GM21825 (cell line): ENCODE results near the gene VASH1.
A peak's percentile ranks its signal among the peaks of the same experiment; 100 is the strongest.

Source experiments
- ATAC-seq: cut with Tn5 transposase; IDR thresholded peaks from one replicate; pipeline ENCODE4 v1.9.1; 2021; ENCODE audit warnings: mild to moderate bottlenecking, moderate library complexity; ENCODE audit not compliant: unreplicated experiment

VASH1 gene

DNA sequence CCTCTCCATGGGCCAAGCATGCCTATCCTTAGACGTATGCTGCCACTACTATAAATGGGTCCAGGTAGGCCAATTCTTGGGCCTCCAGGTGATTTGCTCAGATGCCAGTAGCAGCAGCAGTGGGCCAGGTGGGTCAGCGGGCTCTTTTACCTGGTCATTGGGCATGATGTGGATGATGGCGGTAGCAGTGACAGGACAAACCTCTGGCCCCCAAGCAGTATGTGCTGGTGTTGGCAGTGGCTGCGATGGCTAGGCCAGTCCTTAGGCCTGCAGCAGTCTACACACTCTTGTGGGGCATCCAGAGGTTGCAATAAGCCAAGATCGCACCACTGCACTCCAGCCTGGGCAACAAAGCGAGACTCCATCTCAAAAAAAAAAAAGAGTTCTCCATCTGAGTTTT lies 19.1 kb upstream of the VASH1 start:
- no peak for ATAC-seq

DNA sequence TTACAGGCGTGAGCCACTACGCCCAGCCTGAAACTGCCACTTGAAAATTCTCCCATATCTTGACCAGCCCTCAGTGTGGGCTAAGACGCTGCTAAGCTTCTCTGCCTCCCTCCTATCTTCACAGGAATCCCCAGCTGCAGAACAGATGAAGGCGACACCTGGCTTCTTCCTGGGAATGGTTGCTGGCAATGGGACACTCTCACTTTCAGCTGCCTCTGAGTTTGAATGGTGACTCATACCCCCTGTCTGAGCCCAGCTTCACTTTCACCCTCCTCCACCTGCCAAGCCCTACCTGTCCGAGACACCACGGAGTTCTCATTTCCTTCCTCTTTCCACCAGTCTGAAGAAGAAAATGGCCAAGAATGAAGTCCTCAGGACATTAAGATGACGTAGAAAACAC lies 18.3 kb upstream of the VASH1 start:
- no peak for ATAC-seq

DNA sequence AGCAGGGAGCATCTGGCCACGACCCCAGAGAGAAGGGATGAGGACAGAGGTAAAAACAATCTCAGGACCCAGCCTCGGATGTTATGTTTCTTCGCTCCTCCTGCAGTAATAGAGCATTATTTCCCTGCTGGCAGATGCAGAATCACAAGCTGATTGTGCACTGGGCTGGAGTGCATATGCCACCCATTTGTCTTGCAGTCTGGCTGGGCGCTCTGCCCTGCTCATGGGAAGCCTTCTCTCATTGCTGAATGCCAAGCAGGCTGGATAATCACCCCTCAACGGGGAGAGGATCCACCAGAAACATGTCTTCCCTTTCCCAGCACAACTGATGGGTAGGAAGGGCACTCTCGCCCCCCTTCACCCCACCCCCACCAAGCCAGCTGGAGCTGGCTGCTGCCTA lies 8.5 kb upstream of the VASH1 start:
- ATAC-seq = no peak

DNA sequence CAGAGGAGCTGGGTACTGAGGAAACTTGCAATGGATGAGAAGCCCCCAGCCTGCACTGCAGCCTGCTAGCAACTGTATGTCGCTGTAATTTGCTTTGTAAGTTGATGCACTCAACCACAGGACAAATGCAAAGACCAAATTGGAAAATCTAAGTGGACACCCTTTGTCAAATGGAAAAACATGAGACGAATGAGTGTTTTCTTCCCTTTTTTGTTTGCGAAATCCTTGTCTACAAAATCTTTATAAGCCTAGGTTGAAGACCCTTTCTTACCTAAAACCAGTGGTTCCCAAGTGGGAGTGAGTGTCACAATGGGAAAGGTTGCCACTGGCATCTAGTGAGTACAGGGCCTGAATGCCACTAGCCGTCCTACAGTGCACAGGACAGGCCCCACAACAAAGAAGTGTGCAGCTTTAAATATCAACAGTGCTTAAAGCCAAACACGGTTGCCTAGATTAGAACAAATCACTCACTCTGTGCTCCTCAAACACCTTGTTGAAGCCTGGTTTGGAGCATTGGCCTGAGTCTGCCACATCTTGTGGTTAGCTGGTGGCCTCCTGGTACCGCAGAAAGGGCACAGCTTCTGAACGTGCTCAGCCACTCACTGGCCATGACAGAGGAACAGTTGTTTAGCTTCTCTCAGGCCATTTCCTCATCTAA lies 7.6 kb upstream of the VASH1 start:
- ATAC-seq = no peak

DNA sequence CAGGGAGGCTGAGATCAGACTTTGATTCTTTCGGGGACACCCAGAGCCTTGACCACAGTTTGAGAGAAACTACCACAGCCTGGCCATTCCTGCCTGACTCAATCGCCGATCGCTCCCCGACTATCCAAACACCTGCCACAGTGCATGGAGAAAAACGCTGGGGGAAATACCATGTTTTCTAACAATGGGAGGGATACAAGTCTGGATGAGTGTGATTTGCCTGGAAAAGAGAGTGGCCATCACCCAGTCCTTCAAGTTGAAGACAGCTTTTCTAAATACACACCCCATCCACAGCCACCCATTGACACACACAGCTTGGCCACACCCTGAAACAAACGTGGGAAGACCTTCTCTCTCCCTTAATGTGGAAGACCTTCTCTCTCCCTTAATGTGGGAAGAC lies 6.7 kb upstream of the VASH1 start:
- ATAC-seq = no peak

DNA sequence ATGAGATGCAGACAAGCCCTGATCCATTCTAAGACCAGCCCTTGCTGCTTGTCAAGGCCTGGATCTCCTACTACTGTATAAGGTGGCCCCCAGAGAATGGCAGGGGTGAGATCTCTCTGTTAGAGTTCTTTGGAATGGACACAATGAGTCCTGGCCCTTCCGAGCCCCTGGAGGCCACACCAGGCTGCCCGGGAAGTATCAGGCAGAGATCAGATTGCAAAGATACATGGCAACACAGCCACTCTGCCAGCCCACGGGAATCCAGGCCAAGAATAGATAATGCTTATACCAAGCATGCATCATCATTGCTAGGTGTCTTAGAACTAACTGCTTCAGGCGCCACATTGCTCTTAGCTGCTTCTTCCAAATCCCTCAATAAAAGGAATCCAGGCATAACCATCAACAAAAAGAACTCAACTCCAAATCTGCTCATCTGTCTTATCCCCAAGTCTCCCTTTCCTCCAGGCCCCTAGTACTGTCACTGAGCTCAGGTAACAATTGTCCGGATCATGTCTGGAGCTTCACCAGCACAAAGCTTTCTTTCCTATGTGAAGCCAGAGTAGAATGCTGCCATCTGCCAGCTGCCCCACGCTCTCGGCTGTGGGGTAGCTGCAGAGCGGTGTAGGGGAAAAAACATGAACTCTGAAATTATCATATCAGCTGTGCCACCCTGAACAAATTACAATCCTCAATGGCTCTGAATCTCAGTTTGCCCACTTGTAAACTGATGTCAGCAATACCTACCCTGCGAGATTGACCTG lies 5.5 kb upstream of the VASH1 start:
- no peak for ATAC-seq

DNA sequence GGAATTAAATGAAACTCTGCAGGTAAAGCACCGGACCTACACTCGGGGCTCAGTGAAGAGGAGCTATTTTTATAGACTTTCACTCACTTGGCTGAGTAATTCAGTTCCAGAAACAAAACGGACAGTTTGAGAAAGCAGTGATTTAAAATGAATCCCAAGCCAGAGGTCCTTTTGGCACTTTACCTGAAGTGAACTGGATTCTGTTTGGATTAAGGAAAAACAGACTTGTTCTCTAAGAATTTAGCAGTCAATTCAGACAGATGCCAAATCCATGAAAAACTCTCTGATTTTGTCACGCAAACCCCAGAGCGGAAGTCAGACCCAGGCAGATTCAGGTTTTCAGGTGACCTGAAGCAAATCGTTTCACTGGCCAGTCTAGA lies 4.9 kb upstream of the VASH1 start:
- no peak for ATAC-seq

DNA sequence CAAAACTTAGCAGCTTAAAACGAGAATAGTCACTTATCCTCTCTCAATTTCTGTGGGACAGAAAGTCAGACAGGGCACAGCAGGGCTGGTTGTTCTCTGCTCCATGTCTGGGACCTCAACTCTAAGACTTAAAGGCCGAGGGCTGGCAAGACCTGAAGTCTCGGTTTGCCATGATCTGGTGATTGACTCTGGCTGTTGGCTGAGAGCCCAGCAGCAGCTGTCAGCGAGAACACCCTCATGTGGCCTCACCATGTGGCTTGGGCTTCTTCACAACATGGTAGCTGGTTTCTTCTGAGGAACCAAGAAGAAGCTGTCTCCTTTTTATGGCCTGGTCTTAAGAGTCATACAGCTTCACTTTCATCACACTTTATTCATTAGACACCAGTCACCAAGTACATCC lies 1.7 kb upstream of the VASH1 start:
- ATAC-seq = no peak

DNA sequence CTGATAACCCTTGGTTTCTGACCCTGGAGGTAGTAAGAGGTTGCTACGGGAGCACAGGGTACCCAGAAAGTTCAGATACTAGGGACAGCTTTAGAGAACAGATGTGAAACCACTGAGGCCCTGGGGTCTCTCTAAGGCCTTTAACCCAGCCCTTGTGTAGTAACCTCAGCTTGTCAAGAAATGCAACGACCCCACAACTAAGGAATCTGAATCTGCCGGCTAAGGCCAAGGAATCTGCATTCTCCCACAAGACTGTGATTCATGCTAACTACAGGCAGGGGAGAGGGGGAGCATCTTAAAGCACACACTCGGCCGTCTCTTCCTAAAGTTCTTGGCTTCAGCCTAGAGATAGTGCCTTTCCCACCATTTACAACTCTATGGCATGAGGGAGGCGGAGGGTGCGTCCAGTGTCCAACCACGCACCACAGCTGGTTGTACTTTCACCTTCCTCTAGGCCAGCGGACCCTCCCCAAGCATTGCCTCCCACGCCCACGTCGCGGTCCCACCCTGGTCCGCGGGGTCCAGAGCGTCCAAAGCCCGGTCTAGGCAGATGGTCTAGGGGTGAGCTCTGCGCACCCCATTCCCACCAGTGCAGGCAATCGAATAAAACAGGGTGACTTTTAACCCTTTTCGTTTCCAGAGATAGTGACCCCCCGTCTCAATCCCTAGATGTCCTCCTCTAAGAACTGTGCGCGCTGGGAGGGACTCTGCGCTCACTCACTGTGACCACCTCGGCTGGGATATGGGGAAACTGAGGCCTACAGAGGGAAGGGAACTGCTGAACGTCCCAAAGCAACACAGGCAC lies 735 bp upstream of the VASH1 start:
- ATAC-seq = no peak

DNA sequence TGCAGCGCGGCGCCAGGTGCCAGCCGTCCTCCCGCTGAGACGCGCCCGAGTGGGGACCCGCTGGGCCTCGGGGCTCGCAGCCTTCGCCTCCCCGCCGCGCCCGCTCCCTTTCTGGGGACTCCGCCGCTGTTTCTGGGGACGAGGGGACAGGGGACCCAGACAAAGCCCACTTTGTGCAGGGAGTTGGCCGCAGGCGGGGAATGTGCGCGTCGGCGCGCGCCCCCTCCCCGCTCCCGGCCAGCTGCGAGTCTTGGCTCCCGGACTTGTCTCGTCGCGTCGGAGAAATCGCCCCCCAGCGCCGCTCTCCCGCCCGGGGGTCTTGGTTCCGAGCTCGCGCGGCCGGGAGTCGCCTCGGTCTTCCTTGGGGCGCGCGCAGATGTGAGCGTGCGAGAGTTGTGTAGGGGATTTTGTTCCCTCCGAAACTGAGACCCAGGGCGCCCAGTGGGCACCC lies 717 bp downstream of the VASH1 start:
- ATAC-seq = no peak

DNA sequence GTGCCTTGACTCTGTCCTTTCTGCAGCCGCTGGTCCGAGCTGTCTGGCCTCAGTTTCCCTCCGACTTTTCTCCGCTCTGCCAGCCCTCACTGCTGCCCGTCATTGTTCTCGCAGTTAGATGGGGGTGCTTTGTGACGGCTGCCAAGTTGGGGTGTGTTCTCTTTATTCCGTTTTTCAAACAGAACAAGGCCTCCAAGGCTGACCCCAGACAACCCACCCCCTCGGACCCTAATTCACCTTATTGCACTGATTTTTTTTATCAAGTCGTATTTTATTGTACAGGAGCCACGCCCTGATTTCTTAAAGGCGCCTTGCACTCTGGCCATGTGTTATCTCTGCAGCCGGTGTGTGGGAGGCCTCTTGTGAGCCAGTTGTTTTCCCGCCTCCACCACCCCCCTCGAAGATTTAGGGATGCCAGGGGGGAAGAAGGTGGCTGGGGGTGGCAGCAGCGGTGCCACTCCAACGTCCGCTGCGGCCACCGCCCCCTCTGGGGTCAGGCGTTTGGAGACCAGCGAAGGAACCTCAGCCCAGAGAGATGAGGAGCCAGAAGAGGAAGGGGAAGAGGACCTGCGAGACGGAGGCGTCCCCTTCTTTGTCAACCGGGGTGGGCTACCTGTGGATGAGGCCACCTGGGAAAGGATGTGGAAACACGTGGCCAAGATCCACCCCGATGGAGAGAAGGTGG lies 1.3 kb downstream of the VASH1 start:
- no peak for ATAC-seq

DNA sequence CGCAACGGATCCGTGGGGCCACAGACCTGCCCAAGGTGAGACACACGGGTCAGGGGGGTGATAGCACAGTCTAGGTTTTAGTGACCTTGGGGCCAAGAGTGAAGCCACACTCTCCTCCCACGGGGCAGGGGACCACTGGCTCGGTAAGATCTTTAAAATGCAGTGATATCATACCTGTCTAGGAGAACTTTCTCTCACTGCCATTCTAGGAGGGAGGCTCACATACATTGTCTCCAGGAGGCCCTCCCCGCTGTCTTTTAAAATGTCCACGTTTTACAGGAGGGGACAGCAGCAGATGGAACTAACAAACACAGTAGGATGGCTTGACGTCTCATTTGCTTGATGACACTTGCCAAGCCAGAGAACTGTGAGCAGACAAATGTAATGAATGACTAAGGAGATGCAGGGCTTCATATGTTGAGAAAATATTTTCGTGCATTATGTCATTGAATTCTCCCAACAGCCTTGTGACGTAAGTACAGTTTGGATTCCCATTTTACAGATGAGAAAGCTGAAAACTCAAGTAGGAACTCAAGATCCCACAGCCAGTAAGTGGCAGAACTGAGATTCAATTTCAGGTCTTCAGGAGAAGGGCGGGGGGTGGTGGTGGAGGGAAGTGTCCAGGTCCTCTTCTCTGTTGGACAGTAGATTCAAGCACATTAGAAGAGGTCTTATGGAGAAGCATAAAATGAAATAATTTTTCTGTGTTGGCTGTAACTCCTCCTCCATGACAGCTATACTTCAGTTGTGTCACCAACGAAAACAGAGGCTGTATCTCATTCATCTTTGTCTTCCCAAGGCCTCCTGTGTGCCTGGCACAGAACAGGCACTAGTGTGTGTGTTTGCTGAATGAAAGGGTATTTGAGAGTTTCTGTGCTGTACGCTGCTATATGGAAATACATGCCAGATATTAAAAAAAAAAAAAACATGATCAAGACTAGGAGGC lies 2.1 kb downstream of the VASH1 start:
- ATAC-seq = no peak

DNA sequence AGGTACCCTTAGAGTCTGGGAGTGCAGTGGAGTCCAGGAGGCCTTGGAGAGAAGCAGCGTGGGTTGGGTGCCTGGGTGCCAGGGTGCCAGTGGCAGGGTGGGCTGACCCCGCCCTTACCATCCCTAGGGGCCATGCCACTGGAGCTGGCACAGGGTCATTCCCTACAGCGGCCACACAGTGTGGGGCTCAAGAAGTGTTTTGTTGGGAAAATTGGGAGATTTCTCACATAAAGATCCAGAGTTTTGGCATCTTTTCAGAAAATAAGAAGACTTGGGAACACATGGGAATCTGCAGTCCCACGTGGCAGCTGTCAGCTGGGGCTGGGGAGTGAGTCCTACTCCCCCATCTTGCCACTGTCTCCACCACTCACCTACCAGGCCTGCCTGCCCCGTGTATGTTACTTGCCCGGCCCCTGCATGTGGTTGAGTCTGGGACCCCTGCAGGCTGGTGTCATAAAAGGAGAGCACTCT lies 4.2 kb downstream of the VASH1 start:
- no peak for ATAC-seq

DNA sequence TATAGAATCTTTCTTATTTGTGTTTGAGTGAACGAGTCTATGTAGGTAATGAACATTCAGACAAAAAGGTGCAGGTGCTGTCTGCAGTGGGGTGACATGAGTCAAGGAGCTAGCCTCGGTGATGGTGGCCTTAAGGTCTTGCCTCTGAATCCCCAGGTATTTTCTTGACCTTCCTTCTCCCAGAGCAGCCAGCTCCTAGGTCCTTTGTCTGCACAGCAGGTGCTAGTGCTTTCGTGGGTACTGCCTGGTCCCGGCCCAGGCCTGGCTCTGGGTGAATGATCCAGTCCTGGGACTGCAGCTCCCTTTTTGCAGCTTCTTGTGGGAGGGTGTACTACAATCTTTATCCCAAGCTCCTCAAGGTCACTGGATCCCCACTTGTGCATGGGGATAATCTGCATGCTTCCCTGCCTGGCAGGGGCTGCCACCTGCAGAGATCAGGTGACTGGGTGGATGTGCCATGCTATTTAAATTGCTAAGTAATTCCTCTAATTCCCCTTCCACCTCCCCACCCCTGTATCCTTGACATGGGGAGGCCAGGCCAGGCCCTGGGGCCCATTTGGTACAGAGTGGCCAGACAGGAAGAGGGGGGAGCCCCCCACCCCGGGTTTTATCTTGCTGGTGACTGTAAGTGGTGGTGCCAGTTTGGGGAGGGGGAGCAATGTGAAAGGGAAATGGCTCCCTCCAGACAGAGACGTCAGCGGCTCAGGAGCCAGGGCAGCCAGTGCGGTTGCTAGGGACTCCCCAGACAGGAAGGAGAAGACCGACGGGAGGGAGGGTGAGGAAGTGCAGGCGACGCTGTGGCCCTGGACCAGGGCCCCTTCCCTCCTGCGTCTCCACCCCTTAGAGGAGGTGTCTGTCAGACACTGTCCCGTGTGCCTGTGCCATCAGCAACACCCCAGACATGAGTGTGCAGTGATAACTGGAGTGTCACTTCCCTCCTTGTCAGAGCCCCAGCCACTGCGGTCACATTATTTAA lies 6.7 kb downstream of the VASH1 start:
- peak; percentile 94 for ATAC-seq

DNA sequence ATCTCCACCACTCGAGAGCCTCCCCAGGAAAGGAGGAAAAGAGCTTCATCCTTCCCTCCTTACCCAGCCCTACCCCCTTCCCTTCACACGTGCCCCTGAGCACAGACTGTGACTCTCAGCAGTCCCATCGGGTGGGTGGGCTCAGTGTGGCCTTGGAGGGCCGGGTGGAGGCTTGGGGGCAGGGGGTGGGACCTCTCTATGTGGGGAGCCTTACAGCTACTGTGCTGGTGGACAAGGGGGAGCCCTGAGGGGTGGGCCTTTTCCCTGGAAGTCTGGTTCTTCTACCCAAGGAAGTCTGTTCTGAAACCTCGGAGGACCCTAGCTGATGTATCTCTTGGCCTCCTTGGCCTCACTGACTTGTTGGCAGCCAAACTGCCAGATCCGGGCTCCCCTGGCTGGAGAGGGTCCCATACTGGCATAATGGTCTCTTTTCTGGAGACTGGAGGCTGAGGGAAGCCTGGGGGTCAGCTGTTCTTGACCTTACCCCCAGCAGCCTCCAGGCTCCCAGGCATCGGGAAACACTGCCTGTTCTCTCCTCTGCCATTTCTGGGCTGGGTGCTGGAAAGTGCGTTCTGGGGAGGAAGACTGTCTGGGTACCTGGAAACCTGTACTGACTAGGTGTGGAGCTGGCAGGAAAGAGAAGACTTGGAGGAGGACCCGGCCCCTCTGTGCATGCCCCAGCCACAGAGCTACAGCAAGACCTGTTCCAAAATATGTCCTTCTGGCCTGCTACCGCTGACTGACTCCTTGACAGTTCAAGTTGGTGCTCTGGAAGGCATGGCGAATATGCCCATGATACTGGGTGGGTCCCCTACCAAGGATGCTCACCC lies 7.6 kb downstream of the VASH1 start:
- ATAC-seq = no peak

DNA sequence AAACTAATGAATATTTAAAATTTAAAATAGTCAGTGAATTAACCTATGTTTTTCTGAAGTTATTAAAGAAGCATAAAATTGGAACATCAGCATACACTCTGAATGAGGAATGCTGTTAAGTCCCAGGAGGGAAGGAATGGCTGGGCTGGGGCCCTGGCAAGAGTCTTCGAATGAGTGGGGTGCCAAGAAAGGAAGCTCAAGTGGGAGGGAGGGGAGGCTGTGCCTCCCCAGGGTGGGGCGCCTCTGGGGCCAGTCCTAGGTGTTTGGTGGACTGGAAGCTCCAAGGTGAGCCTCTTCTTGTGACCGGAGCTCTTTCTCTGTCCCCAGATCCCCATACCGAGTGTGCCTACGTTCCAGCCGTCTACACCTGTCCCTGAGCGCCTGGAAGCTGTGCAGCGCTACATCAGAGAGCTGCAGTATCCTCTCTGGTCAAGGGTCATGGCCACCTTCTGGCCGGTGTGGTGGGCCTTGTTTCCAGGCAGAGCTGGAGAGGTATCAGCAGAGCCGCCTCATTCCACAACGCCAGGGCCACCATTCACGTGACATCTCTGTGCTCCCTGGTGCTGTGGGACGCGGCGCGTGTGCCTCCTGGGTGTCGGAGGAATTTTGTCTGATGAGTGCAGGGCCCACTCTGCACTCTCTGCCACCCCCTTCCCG lies 8.5 kb downstream of the VASH1 start:
- ATAC-seq = no peak
